Endodermal cell (in vitro differentiated cells): Measurements from ENCODE around the gene RNU5B-1. TPM values are rescaled to one million over a fixed set of nuclear protein-coding genes. Genes with fewer than 3 reads are reported as not detected.

Experiments used
- DNase-seq: peaks from one replicate; pipeline ENCODE4 v3.0.0-alpha.2; 2017
- H3K27ac ChIP-seq: 2 replicates; pipeline ENCODE4 v1.5.1; 2013; ENCODE audit warnings: mild to moderate bottlenecking, low read depth, low read length, moderate library complexity
- H3K27me3 ChIP-seq: 2 replicates; pipeline ENCODE4 v1.6.1; 2013; ENCODE audit warnings: mild to moderate bottlenecking, low read length, moderate library complexity; ENCODE audit not compliant: insufficient read depth, control insufficient read depth, poor library complexity, severe bottlenecking
- H3K36me3 ChIP-seq: 2 replicates; pipeline ENCODE4 v1.7.0; 2013; ENCODE audit warnings: mild to moderate bottlenecking, low read length, moderate library complexity; ENCODE audit not compliant: control insufficient read depth, insufficient read depth
- H3K4me1 ChIP-seq: one replicate; pipeline ENCODE4 v1.7.0; 2013; ENCODE audit warnings: low read length; ENCODE audit not compliant: control insufficient read depth, insufficient read depth
- H3K4me3 ChIP-seq: 2 replicates; pipeline ENCODE4 v1.5.1; 2013; ENCODE audit warnings: mild to moderate bottlenecking, low read length, moderate library complexity
- H3K9ac ChIP-seq: 2 replicates; pipeline ENCODE4 v1.6.1; 2013; ENCODE audit warnings: mild to moderate bottlenecking, low read length, moderate library complexity; ENCODE audit not compliant: poor library complexity, severe bottlenecking; ENCODE audit errors: extremely low read depth
- H3K9me3 ChIP-seq: 2 replicates; pipeline ENCODE4 v1.6.1; 2013; ENCODE audit warnings: mild to moderate bottlenecking, low read length, moderate library complexity; ENCODE audit not compliant: control insufficient read depth
- H3K27ac Mint-ChIP-seq: 2 replicates; pipeline ENCODE4 v1.8.0; 2020; ENCODE audit warnings: mixed read lengths
- H3K27me3 Mint-ChIP-seq: 2 replicates; pipeline ENCODE4 v1.8.0; 2021; ENCODE audit warnings: mild to moderate bottlenecking, mixed read lengths; ENCODE audit not compliant: insufficient read depth
- H3K36me3 Mint-ChIP-seq: 2 replicates; pipeline ENCODE4 v1.8.0; 2020; ENCODE audit warnings: low read depth, mixed read lengths
- H3K4me1 Mint-ChIP-seq: 2 replicates; pipeline ENCODE4 v1.8.0; 2020; ENCODE audit warnings: mixed read lengths
- H3K4me3 Mint-ChIP-seq: 2 replicates; pipeline ENCODE4 v1.8.0; 2020; ENCODE audit warnings: mild to moderate bottlenecking, moderate library complexity, mixed read lengths
- H3K9me3 Mint-ChIP-seq: 2 replicates; pipeline ENCODE4 v1.8.0; 2020; ENCODE audit warnings: mild to moderate bottlenecking, mixed read lengths
- CTCF ChIP-seq: fragments of 200-600 bp; sonication (generic); conservative IDR thresholded peaks from 2 replicates; pipeline ENCODE4 v1.5.0; 2021; ENCODE audit warnings: antibody characterized with exemption, mild to moderate bottlenecking
- WGBS, 2 experiments: methylation state at CpG; one replicate each; pipeline versions ENCODE4 v1.1.5 to v1.1.7; 2013; ENCODE audit warnings: missing lambda C conversion rate in 2 of 2, mixed read lengths in 1 of 2; ENCODE audit not compliant: insufficient coverage in 1 of 2, insufficient read length in 1 of 2; 5-methylcytosine and 5-hydroxymethylcytosine counted together
- total RNA-seq, 2 donors: library from RNA; stranded (reverse); fragmentation: NEBNext Ultra II Directional in 1 of 2; extraction: Animal tissue kit (Norgen Biotek cat#: 25700) in 1 of 2; gene quantifications; 2 replicates in 1 of 2; 3 replicates in 1 of 2; pipeline ENCODE4 v1.2.1, GENCODE V29; 2021

The RNU5B-1 gene
- total RNA-seq, 2 donors from 2014 or later = 18.6 TPM; not detected in 1

GRCh38 chr15:65255486-65256140 lies 48.9 kb upstream of the RNU5B-1 start:
- H3K27ac Mint-ChIP-seq = no peak overlapping the region

GRCh38 chr15:65258375-65259262 lies 45.9 kb upstream of the RNU5B-1 start:
- Mint-ChIP-seq H3K4me1 (no peaks in the 10 kb centered on the region), H3K27me3 (no peaks in the 10 kb centered on the region), H3K9me3 (no peaks in the 10 kb centered on the region), H3K27ac (no peak overlapping the region), H3K4me3 (no peak overlapping the region), H3K36me3 (peaks cover 10% of the 10 kb centered on the region)
- Histone ChIP-seq H3K9ac (no peak overlapping the region), H3K27me3 (no peaks in the 10 kb centered on the region), H3K36me3 (peaks cover 10% of the 10 kb centered on the region), H3K4me1 (no peaks in the 10 kb centered on the region), H3K27ac (no peak overlapping the region), H3K4me3 (no peak overlapping the region), H3K9me3 (no peaks in the 10 kb centered on the region)
- no peak for DNase-seq
- WGBS, 2 experiments = 91 to 97% methylated on average over 5 of the region's 5 CpGs
- TF ChIP-seq CTCF = no peak

More at GRCh38 chr15:65255486-65256140, 48.9 kb upstream of the RNU5B-1 start:
- no peak for DNase-seq
- Mint-ChIP-seq H3K9me3 (no peaks in the 10 kb centered on the region), H3K4me3 (no peak overlapping the region), H3K27me3 (no peaks in the 10 kb centered on the region), H3K4me1 (no peaks in the 10 kb centered on the region), H3K36me3 (peaks cover 8% of the 10 kb centered on the region)
- Histone ChIP-seq H3K9ac (no peak overlapping the region), H3K4me3 (no peak overlapping the region), H3K27me3 (no peaks in the 10 kb centered on the region), H3K4me1 (no peaks in the 10 kb centered on the region), H3K36me3 (peaks cover 10% of the 10 kb centered on the region), H3K27ac (no peak overlapping the region), H3K9me3 (no peaks in the 10 kb centered on the region)
- 93 to 99% methylated on average over 5 to 7 of the region's 7 CpGs for WGBS, 2 experiments
- TF ChIP-seq CTCF = no peak

- H3K36me3 Mint-ChIP-seq = peaks cover 10% of the 10 kb centered on the region
- Histone ChIP-seq H3K36me3 (peaks cover 10% of the 10 kb centered on the region), H3K4me1 (no peaks in the 10 kb centered on the region), H3K9me3 (no peaks in the 10 kb centered on the region), H3K27ac (no peak overlapping the region), H3K27me3 (no peaks in the 10 kb centered on the region), H3K9ac (no peak overlapping the region), H3K4me3 (no peak overlapping the region)
- no peak for TF ChIP-seq CTCF
- 94 to 95% methylated on average over 7 of the region's 7 CpGs for WGBS, 2 experiments
- H3K27ac Mint-ChIP-seq = no peak overlapping the region
- H3K27me3 Mint-ChIP-seq = no peaks in the 10 kb centered on the region
- no peaks in the 10 kb centered on the region for H3K4me1 Mint-ChIP-seq
- no peak for DNase-seq
- H3K4me3 Mint-ChIP-seq = no peak overlapping the region
- no peaks in the 10 kb centered on the region for H3K9me3 Mint-ChIP-seq
These were observed 45.1 kb upstream of the RNU5B-1 start for GRCh38 chr15:65259367-65259797.
